Skeletal muscle tissue (tissue), 4 donors: ENCODE data around the gene S100A13. TPM values are rescaled to one million over a fixed set of nuclear protein-coding genes. Genes with fewer than 3 reads are reported as not detected.

Experiments used
- H3K27ac ChIP-seq: one replicate; pipeline ENCODE4 v1.7.0; 2013; ENCODE audit warnings: mild to moderate bottlenecking, low read depth, low read length, inconsistent platforms
- H3K27me3 ChIP-seq, 3 donors: one replicate each; pipeline ENCODE4 v1.7.0; 2013; ENCODE audit warnings: low read length in 3 of 3; ENCODE audit not compliant: control insufficient read depth in 3 of 3, insufficient read depth in 3 of 3
- H3K36me3 ChIP-seq, 3 donors: one replicate each; pipeline ENCODE4 v1.7.0; 2013; ENCODE audit warnings: low read length in 3 of 3; ENCODE audit not compliant: control insufficient read depth in 3 of 3, insufficient read depth in 3 of 3
- H3K4me1 ChIP-seq, 3 donors: one replicate each; pipeline ENCODE4 v1.7.0; 2013; ENCODE audit warnings: low read length in 3 of 3, mild to moderate bottlenecking in 3 of 3; ENCODE audit not compliant: control insufficient read depth in 3 of 3, insufficient read depth in 3 of 3
- H3K4me3 ChIP-seq, 3 donors: one replicate each; pipeline ENCODE4 v1.7.0; 2013; ENCODE audit warnings: low read length in 3 of 3
- H3K9ac ChIP-seq, 3 donors: one replicate each; pipeline ENCODE4 v1.7.0; 2013; ENCODE audit warnings: low read length in 3 of 3, mild to moderate bottlenecking in 3 of 3, moderate library complexity in 2 of 3, low read depth in 1 of 3
- H3K9me3 ChIP-seq, 3 donors: one replicate each; pipeline ENCODE4 v1.7.0; 2013; ENCODE audit warnings: low read length in 3 of 3; ENCODE audit not compliant: control insufficient read depth in 3 of 3
- total RNA-seq: library from RNA; depleted of rRNA; stranded (reverse); fragments of >200 nt; gene quantifications from one replicate; pipeline ENCODE4 v1.2.3, GENCODE V29; 2014
- donor health status: Osteomylitis.

Gene S100A13
- total RNA-seq, 1 donor from 2014 or later: 55.3 TPM

GRCh38 chr1:153629343-153629665 is 2.0 kb upstream of the S100A13 start:
- peak overlapping the region; percentile 83 to 96 (median 85) for H3K9ac ChIP-seq
- H3K27me3 ChIP-seq: no peaks in the 10 kb centered on the region
- no peaks in the 10 kb centered on the region for H3K9me3 ChIP-seq
- peaks cover 4 to 14% (median 6%) of the 10 kb centered on the region in 3 donors for H3K36me3 ChIP-seq
- H3K27ac ChIP-seq: peak overlapping the region; percentile 91
- peaks cover 56 to 70% (median 62%) of the 10 kb centered on the region in 3 donors for H3K4me1 ChIP-seq
- H3K4me3 ChIP-seq: peak overlapping the region; percentile 75 to 88 (median 84)

DNA sequence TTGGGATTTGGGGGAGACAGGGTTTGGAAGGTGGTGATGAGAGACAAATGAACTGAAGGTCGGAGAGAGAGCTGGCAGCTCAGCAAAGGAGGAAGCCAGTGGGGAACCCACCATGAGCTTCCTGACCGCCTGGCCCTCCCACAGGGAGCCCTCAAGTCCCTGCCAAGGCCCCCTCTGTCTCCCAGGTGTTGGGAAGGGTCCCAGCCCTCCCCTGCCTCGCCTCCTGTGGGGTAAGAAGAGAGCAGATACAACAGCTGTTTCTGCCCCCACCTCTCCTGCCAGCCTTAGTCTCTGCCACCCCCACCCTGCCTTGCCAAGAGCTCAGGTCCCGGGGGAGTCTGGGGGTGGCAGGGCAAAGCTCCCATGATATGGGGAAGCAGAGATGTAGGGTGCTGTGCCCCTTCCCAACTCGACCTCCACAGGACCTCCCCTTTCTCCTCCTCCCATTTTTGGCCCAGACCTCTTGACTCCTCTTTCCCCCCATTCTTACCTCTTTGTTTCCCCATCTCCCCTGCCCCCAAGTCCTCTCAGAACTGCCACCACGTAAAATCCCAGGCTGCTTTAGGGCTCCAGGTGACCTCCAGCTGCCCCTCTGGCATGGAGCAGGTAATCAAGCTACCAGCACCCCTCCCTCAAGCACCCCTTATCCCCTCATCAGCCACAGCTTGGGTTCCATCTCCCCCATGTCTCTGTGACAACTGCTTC is 1.5 kb upstream of the S100A13 start:
- H3K9ac ChIP-seq: peak overlapping the region; percentile 83 to 96 (median 85)

GRCh38 chr1:153627715-153628626 is 666 bp upstream of the S100A13 start, which contains the start of gene S100A1:
Gene S100A1 (plus strand): TSS chr1:153628434. CDS start chr1:153630522, 2,088 bp downstream.
- peaks cover 50 to 64% (median 55%) of the 10 kb centered on the region in 3 donors for H3K4me1 ChIP-seq
- H3K9ac ChIP-seq: peak within 1 kb of the TSS; percentile 88 to 96 (median 92)
- no peaks in the 10 kb centered on the region for H3K27me3 ChIP-seq
- H3K27ac ChIP-seq: peak within 1 kb of the TSS; percentile 91
- H3K4me3 ChIP-seq: peak within 1 kb of the TSS; percentile 75 to 88 (median 84)
- H3K9me3 ChIP-seq: no peaks in the 10 kb centered on the region
- peaks cover 4 to 15% (median 10%) of the 10 kb centered on the region in 3 donors for H3K36me3 ChIP-seq

More for the DNA sequence above, 1.5 kb upstream of the S100A13 start:
- Histone ChIP-seq H3K9me3 (no peaks in the 10 kb centered on the region), H3K27ac (peak overlapping the region; percentile 91), H3K4me1 (peaks cover 56 to 69% (median 62%) of the 10 kb centered on the region in 3 donors), H3K4me3 (peak overlapping the region; percentile 75 to 88 (median 84)), H3K27me3 (no peaks in the 10 kb centered on the region), H3K36me3 (peaks cover 4 to 14% (median 8%) of the 10 kb centered on the region in 3 donors)

DNA sequence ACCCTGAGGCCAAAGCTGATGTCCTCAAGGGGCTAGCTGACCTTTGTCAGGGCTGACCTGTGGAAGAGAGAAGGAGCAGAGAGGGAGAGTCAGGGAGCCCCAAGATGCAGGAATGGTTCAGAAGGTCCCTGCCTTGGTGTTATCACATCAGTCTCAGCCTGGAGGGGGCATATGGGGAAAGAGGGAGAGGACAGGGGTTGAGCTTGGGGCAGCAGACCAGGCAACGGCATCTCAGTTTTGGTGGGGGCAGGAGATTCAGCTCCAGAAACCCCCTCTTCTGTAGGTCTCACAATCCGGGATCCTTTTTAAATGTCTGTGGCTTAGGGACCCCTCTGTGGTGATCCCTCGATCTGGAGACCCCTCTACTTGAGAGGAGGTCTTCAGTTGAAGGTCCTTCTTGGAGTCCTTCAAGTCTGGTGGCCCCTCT is 815 bp downstream of the S100A13 start:
- H3K27ac ChIP-seq: peak overlapping the region; percentile 91
- no peaks in the 10 kb centered on the region for H3K27me3 ChIP-seq
- H3K9me3 ChIP-seq: no peaks in the 10 kb centered on the region
- peaks cover 44 to 57% (median 49%) of the 10 kb centered on the region in 3 donors for H3K4me1 ChIP-seq
- H3K9ac ChIP-seq: peak overlapping the region; percentile 88 to 96 (median 92)
- H3K4me3 ChIP-seq: peak overlapping the region; percentile 69 to 86 (median 81)
- H3K36me3 ChIP-seq: peaks cover 4 to 10% (median 7%) of the 10 kb centered on the region in 3 donors

DNA sequence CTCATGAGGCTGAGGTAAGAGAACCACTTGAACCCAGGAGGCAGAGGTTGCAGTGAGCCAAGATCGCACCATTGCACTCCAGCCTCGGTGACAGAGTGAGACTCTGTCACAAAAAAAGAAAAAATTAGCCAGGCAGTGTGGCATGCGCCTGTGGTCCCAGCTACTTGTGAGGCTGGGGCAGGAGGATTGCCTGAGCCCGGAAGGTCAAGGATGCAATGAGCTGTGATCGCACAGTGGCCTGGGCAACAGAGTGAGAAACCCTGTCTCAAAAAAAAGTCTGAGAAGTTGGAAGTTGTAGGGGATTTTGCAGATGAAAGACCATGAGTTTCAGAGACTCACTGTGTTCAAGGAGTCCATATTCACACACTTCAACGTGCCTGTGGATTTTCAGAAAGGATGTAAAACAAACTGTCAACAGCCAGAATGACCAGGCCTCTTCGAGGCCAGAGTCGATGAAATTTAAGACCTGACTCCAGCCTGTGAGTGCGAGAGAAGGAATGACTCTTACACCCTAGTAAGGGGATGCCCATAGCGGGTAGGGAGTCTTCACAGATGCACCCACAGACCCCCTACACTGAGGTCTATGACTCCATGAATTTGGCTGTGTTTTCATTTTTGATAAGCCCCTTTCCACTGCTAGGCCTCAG is 2.2 kb downstream of the S100A13 start:
- Histone ChIP-seq H3K4me1 (peaks cover 30 to 44% (median 35%) of the 10 kb centered on the region in 3 donors), H3K27me3 (no peaks in the 10 kb centered on the region), H3K9ac (no peak overlapping the region), H3K4me3 (peak overlapping the region in 1 of 3 donors; percentile 35), H3K9me3 (no peaks in the 10 kb centered on the region), H3K27ac (no peak overlapping the region), H3K36me3 (peaks cover 4 to 7% (median 5%) of the 10 kb centered on the region in 3 donors)

DNA sequence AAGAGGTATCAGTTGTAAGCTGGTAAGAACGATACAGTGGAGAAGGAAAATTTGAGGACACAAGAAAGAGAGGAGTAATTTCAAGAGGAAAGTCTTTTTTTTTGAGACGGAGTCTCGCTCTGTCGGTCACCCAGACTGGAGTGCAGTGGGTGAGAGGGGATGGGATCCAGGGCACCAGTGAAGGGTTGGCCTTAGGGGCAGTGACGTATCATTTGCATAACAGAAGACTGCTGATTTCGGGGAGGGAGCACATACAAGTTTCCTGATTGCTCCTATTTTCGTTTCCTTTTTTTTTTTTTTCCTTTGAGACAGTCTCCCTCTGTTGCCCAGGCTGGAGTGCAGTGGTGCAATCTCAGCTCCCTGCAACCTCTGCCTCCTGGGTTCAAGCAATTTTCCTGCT is 4.2 kb downstream of the S100A13 start:
- peaks cover 21 to 26% (median 25%) of the 10 kb centered on the region in 3 donors for H3K4me1 ChIP-seq
- H3K36me3 ChIP-seq: peaks cover 7 to 10% (median 8%) of the 10 kb centered on the region in 3 donors
- no peaks in the 10 kb centered on the region for H3K9me3 ChIP-seq
- no peaks in the 10 kb centered on the region for H3K27me3 ChIP-seq
- H3K9ac ChIP-seq: no peak overlapping the region
- no peak overlapping the region for H3K4me3 ChIP-seq
- no peak overlapping the region for H3K27ac ChIP-seq

DNA sequence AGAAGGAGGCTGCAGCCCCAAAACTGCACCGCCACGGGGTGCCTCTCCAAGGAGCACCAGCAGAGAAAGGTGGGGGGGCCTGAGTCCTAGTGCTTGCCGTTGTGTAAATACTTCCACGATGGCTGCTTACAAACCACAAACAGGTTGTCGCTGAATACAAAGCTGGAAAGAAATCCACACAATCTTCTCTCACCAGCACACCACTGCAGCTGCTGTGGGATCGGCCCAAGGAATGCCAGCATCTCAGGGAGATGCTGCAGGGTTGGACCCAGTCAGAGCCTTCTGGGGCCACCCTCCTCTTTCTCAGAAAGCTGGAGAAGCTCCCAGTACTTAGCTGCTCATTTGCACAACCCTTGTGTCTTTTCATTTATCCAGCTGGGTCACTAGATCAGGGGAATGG is 8.1 kb downstream of the S100A13 start:
- Histone ChIP-seq H3K4me3 (no peak overlapping the region), H3K4me1 (peaks cover 3 to 18% (median 17%) of the 10 kb centered on the region in 3 donors), H3K27me3 (no peaks in the 10 kb centered on the region), H3K27ac (no peak overlapping the region), H3K36me3 (peaks cover 4 to 10% (median 6%) of the 10 kb centered on the region in 3 donors), H3K9me3 (no peaks in the 10 kb centered on the region), H3K9ac (no peak overlapping the region)

DNA sequence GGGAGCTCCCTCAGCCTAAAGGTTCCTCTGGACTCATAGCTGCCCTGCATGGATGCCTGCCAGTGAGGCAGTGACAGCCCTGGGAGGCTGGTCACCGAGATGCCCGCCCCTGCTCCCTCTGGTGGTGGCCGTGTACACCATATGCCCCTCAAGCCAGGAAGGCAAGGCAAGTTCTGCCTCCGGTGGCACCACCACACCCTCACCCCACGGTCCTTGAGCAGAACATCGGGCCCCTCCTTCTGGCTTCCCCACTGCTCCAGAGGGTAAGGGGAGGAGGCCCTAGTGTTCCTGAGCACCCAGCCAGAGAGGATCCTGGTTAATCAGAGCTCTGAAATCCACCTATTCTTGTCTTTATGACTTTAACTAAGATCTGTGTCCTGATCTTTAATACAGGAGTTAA is 9.6 kb downstream of the S100A13 start:
- peaks cover 0 to 7% (median 6%) of the 10 kb centered on the region in 3 donors for H3K36me3 ChIP-seq
- no peak overlapping the region for H3K9ac ChIP-seq
- H3K27ac ChIP-seq: no peak overlapping the region
- no peaks in the 10 kb centered on the region for H3K27me3 ChIP-seq
- no peaks in the 10 kb centered on the region for H3K9me3 ChIP-seq
- peaks cover 7 to 20% (median 20%) of the 10 kb centered on the region in 3 donors for H3K4me1 ChIP-seq
- H3K4me3 ChIP-seq: no peak overlapping the region

- Histone ChIP-seq H3K4me3 (no peak overlapping the region), H3K9ac (no peak overlapping the region), H3K9me3 (no peaks in the 10 kb centered on the region), H3K27ac (no peak overlapping the region), H3K36me3 (peaks cover 0 to 6% (median 6%) of the 10 kb centered on the region in 3 donors), H3K4me1 (peaks cover 11 to 25% (median 24%) of the 10 kb centered on the region in 3 donors), H3K27me3 (no peaks in the 10 kb centered on the region)
Observed at GRCh38 chr1:153616917-153617311, 10.4 kb downstream of the S100A13 start.
